Neutrophil (primary cell): ENCODE data around the gene CD200R1.

ENCODE experiments used
- H3K27ac ChIP-seq: fragments of 200-600 bp; sonication (generic); 2 replicates; pipeline ENCODE4 v1.5.1; 2016; ENCODE audit warnings: mild to moderate bottlenecking, moderate library complexity
- H3K27me3 ChIP-seq: fragments of 200-600 bp; sonication (generic); 2 replicates; pipeline ENCODE4 v1.6.0; 2016; ENCODE audit warnings: mild to moderate bottlenecking
- H3K36me3 ChIP-seq: fragments of 200-600 bp; sonication (generic); 2 replicates; pipeline ENCODE4 v1.5.1; 2017
- H3K4me1 ChIP-seq, 2 experiments: fragments of 200-600 bp in 1 of 2; sonication (generic) in 1 of 2; 1 replicate in 1 of 2; 2 replicates in 1 of 2; pipeline versions ENCODE4 v1.5.1 to v1.6.1; 2013 to 2016; ENCODE audit warnings: low read depth in 1 of 2, low read length in 1 of 2, mild to moderate bottlenecking in 1 of 2, moderate library complexity in 1 of 2; ENCODE audit not compliant: control insufficient read depth in 1 of 2, insufficient read depth in 1 of 2
- H3K4me3 ChIP-seq, 2 experiments: fragments of 200-600 bp in 1 of 2; sonication (generic) in 1 of 2; 1 replicate in 1 of 2; 2 replicates in 1 of 2; pipeline ENCODE4 v1.5.1; 2013 to 2016; ENCODE audit warnings: low read depth in 1 of 2, low read length in 1 of 2, mild to moderate bottlenecking in 1 of 2, moderate library complexity in 1 of 2
- H3K9me3 ChIP-seq: fragments of 200-600 bp; sonication (generic); 2 replicates; pipeline ENCODE4 v1.5.1; 2016
- CTCF ChIP-seq: fragments of 200-600 bp; sonication (generic); IDR thresholded peaks from 2 replicates; pipeline ENCODE4 v1.5.1; 2016; ENCODE audit warnings: antibody characterized with exemption

The CD200R1 gene

GRCh38 chr3:112980080-112980479 is 5.2 kb upstream of the CD200R1 start:
- Histone ChIP-seq H3K36me3 (no peaks in the 10 kb centered on the region), H3K9me3 (no peaks in the 10 kb centered on the region), H3K4me1 (peaks cover 20 to 28% of the 10 kb centered on the region in 2 experiments), H3K27me3 (no peaks in the 10 kb centered on the region), H3K4me3 (no peak overlapping the region), H3K27ac (no peak overlapping the region)
- no peak for TF ChIP-seq CTCF

GRCh38 chr3:112979244-112979832 is 4.4 kb upstream of the CD200R1 start:
- Histone ChIP-seq H3K27ac (no peak overlapping the region), H3K36me3 (no peaks in the 10 kb centered on the region), H3K4me3 (no peak overlapping the region), H3K9me3 (no peaks in the 10 kb centered on the region), H3K4me1 (peaks cover 27 to 35% of the 10 kb centered on the region in 2 experiments), H3K27me3 (no peaks in the 10 kb centered on the region)
- TF ChIP-seq CTCF = peak; percentile 72

GRCh38 chr3:112976953-112977352 is 2.0 kb upstream of the CD200R1 start:
- Histone ChIP-seq H3K9me3 (no peaks in the 10 kb centered on the region), H3K27me3 (no peaks in the 10 kb centered on the region), H3K4me1 (peaks cover 51 to 59% of the 10 kb centered on the region in 2 experiments), H3K4me3 (no peak overlapping the region), H3K36me3 (no peaks in the 10 kb centered on the region), H3K27ac (peak overlapping the region; percentile 78)
- no peak for TF ChIP-seq CTCF

GRCh38 chr3:112976001-112976400 is 1.1 kb upstream of the CD200R1 start:
- H3K4me3 ChIP-seq = peak overlapping the region in 1 of 2 experiments; percentile 2
- H3K27ac ChIP-seq = peak overlapping the region; percentile 78
- no peaks in the 10 kb centered on the region for H3K36me3 ChIP-seq
- no peak for TF ChIP-seq CTCF
- peaks cover 61 to 67% of the 10 kb centered on the region in 2 experiments for H3K4me1 ChIP-seq
- H3K27me3 ChIP-seq = no peaks in the 10 kb centered on the region
- H3K9me3 ChIP-seq = no peaks in the 10 kb centered on the region

GRCh38 chr3:112974178-112974517 is 755 bp downstream of the CD200R1 start:
- Histone ChIP-seq H3K9me3 (no peaks in the 10 kb centered on the region), H3K27me3 (no peaks in the 10 kb centered on the region), H3K4me1 (peaks cover 69 to 80% of the 10 kb centered on the region in 2 experiments), H3K4me3 (peak overlapping the region in 1 of 2 experiments; percentile 16), H3K27ac (peak overlapping the region; percentile 78), H3K36me3 (no peaks in the 10 kb centered on the region)
- TF ChIP-seq CTCF = no peak
